Uterus (tissue), 4 donors: Measurements from ENCODE around the gene CD68. TPM values are rescaled to one million over a fixed set of nuclear protein-coding genes. Genes with fewer than 3 reads are reported as not detected.

ENCODE experiments used
- DNase-seq, 2 donors: peaks; one replicate each; pipeline ENCODE4 v3.0.0-alpha.2; 2019 to 2020
- H3K27ac ChIP-seq, 2 donors: fragments of 200-600 bp; sonication (generic); 1 replicate in 1 of 2; 2 replicates in 1 of 2; pipeline ENCODE4 v1.5.1; 2016 to 2018
- H3K27me3 ChIP-seq, 2 donors: fragments of 200-600 bp; sonication (generic); one replicate each; pipeline ENCODE4 v1.5.1; 2018 to 2019; ENCODE audit warnings: control low read depth in 1 of 2
- H3K36me3 ChIP-seq, 2 donors: fragments of 200-600 bp; sonication (generic); one replicate each; pipeline ENCODE4 v1.5.1; 2019; ENCODE audit warnings: control low read depth in 1 of 2
- H3K4me1 ChIP-seq, 2 donors: fragments of 200-600 bp; sonication (generic); one replicate each; pipeline ENCODE4 v1.5.1; 2018 to 2019; ENCODE audit warnings: control low read depth in 1 of 2
- H3K4me3 ChIP-seq, 2 donors: fragments of 200-600 bp; sonication (generic); 1 replicate in 1 of 2; 2 replicates in 1 of 2; pipeline ENCODE4 v1.5.1; 2018 to 2019; ENCODE audit warnings: mild to moderate bottlenecking in 1 of 2
- H3K9me3 ChIP-seq, 2 donors: fragments of 200-600 bp; sonication (generic); one replicate each; pipeline ENCODE4 v1.5.1; 2019; ENCODE audit warnings: control low read depth in 1 of 2
- POLR2A ChIP-seq, 2 donors: fragments of 450-650 bp; IDR thresholded peaks; one replicate each; pipeline ENCODE4 v1.6.1; 2016; ENCODE audit warnings: antibody characterized with exemption in 2 of 2, mild to moderate bottlenecking in 1 of 2, moderate library complexity in 1 of 2
- intact Hi-C: fragments of 100-400 bp; cut with DNase I; formaldehyde crosslinking; loops from one replicate; pipeline ENCODE4 v1.15.1; 2023; ENCODE audit warnings: low total_unique reads
- total RNA-seq, 4 donors: library from RNA; depleted of rRNA in 3 of 4; stranded (reverse); fragments of >200 nt in 3 of 4; gene quantifications; one replicate each; pipeline versions ENCODE4 v1.1.0 to v1.2.4, GENCODE V29; 2014 to 2023
- TF ChIP-seq, protein P1 (sequence below), 4 experiments: fragments of 200-600 bp in 2 of 4; fragments of 450-650 bp in 2 of 4; sonication (generic) in 2 of 4; IDR thresholded peaks; one replicate each; pipeline ENCODE4 v1.5.1; 2016 to 2019; ENCODE audit warnings: antibody characterized with exemption in 4 of 4, mild to moderate bottlenecking in 2 of 4, moderate library complexity in 1 of 4
- donor health status: DM: yes; HTN: yes; CAD: no.

Gene CD68
- total RNA-seq, 4 donors from 2014 or later, result 4.4 to 15.9 (median 7.5) TPM

DNA sequence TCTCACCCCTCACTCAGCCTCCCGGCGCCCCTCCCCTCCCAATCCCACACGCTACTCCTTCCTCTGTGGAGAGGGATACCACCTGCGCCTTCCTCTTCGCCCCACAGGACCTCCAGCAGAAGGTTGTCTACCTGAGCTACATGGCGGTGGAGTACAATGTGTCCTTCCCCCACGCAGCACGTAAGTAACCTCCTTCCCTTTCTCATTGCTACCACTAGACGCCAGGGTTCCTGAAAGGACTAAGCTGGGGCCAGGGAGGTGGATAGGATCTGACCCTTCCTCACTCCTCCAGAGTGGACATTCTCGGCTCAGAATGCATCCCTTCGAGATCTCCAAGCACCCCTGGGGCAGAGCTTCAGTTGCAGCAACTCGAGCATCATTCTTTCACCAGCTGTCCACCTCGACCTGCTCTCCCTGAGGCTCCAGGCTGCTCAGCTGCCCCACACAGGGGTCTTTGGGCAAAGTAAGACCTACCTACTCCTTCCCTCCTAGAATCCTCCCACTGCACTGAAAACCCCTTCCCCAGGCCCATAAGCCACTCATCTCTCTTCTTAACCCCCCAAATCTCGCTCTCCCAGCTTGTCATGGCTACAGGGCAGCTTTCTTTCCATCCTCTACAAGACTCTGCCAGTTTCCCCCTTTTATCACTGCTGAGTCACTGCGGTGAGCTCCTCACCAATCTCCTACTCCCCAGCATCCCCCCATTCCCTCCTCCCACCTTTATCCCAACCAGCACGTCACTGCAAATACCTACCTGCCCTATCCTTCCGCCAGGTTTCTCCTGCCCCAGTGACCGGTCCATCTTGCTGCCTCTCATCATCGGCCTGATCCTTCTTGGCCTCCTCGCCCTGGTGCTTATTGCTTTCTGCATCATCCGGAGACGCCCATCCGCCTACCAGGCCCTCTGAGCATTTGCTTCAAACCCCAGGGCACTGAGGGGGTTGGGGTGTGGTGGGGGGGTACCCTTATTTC lies 1.5 kb downstream of the CD68 start:
- TF ChIP-seq, protein P1, sequence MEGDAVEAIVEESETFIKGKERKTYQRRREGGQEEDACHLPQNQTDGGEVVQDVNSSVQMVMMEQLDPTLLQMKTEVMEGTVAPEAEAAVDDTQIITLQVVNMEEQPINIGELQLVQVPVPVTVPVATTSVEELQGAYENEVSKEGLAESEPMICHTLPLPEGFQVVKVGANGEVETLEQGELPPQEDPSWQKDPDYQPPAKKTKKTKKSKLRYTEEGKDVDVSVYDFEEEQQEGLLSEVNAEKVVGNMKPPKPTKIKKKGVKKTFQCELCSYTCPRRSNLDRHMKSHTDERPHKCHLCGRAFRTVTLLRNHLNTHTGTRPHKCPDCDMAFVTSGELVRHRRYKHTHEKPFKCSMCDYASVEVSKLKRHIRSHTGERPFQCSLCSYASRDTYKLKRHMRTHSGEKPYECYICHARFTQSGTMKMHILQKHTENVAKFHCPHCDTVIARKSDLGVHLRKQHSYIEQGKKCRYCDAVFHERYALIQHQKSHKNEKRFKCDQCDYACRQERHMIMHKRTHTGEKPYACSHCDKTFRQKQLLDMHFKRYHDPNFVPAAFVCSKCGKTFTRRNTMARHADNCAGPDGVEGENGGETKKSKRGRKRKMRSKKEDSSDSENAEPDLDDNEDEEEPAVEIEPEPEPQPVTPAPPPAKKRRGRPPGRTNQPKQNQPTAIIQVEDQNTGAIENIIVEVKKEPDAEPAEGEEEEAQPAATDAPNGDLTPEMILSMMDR (IDR thresholded peaks at IDR 0.05), result no peak
- no peak for TF ChIP-seq POLR2A (IDR thresholded peaks at IDR 0.05)
- intact Hi-C loops, result loop anchor here (10.0 kb wide), 1 partner anchor 226 kb away; the partner anchor contains the start of genes KCTD11 and TMEM95
- Histone ChIP-seq H3K27ac (peak overlapping the region; percentile 76 to 96), H3K4me3 (no peak overlapping the region), H3K27me3 (no peaks in the 10 kb centered on the region), H3K36me3 (no peaks in the 10 kb centered on the region), H3K4me1 (peaks cover 7% of the 10 kb centered on the region in 2 donors), H3K9me3 (no peaks in the 10 kb centered on the region)
- DNase-seq, result no peak

DNA sequence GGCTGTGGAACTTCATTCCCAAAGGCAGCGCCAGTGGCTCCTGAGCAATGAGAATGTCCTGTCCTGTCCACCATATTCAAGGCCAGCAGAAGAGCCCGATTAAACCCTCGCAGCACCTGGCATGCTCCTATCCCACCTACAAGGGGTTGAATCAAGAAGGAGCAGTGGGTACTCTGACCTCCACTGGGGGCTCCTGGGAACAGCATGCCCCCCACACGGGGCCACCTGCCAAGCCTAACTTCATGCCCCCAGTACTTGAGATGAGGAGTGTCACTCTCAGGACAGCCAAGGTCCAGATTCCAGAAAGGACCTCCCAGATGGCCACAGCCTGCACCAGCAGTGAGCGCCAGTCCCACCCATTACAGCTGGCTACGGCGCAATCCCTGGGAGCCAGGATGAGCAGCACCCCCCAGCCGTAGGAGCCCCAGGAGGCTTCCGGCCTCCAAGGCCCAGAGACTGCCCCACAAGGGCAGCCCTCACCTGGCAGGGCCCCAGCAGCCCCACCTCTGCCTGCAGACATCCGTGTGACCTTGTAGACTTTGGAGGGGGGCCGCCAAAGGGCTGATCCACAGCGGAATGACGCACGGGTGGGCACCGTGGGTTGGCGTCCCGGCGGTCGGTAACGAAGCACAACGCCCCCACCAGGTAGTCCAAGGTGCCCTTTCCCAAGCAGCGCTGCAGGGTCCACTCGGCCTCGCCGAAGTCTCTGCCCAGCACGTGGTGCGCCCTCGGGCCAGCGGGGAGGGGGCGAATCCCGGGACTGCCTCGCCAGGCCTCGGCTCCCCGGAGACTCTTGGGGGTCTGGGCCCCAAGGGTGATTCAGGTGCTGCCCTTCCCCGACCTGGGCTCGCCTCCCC lies 3.2 kb downstream of the CD68 start:
- Histone ChIP-seq H3K9me3 (no peaks in the 10 kb centered on the region), H3K36me3 (no peaks in the 10 kb centered on the region), H3K27me3 (no peaks in the 10 kb centered on the region), H3K4me1 (peaks cover 7% of the 10 kb centered on the region in 2 donors), H3K27ac (peak overlapping the region; percentile 96), H3K4me3 (peak overlapping the region; percentile 64 to 66)
- TF ChIP-seq, protein P1 (IDR thresholded peaks at IDR 0.05), result no peak
- TF ChIP-seq POLR2A (IDR thresholded peaks at IDR 0.05), result no peak
- DNase-seq, result peak in 1 of 2 donors; percentile 49
- intact Hi-C loops, result loop anchor here (10.0 kb wide), 1 partner anchor 228 kb away; the partner anchor contains the start of genes KCTD11 and TMEM95

DNA sequence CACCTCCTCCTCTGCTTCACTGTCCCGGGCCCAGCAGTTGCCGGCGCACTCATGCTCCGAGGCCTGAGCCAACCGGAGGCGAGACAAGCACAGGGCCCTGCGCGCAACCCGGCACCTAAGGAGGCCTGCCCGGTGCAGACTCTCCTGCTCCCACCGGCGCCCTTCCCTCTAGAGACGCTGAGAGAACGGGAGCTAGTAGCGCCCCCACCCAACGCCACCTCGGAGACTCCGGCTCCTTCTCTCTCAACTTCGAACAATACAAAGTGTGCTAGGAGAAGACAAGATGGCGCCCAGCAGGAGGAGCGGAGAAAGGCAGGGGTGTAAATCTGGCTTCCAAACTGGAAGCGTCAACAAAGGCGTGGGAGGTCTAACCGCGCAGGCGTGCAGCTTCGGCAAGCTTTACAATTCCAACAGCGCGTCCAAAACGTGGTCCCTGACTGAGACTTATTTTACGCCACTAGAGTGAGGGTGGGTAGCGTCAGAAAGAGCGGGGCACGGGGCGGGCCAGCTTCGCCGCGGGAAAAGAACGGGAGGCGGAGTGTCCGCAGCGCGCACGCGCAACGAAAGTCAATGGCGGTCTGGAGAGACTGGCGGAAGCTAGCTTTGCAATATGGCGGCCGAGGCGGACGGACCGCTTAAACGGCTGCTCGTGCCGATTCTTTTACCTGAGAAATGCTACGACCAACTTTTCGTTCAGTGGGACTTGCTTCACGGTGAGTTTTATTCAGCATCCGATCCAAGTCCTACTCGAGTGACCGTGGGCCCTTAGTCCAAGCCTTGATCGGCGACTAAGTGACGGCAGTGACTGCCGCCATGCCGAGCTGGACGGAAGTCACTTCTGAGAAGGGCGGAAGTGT lies 4.0 kb downstream of the CD68 start, which contains the start of gene MPDU1:
MPDU1 (plus strand) TSS at position 600 of the 857 bp plus-strand sequence; CDS start at position 611, 11 bp downstream.
- peak; percentile 97 to 98 for DNase-seq
- Histone ChIP-seq H3K4me3 (peak within 1 kb of the TSS; percentile 64 to 66), H3K9me3 (no peaks in the 10 kb centered on the region), H3K36me3 (no peaks in the 10 kb centered on the region), H3K27me3 (no peaks in the 10 kb centered on the region), H3K4me1 (peaks cover 7% of the 10 kb centered on the region in 2 donors), H3K27ac (peak within 1 kb of the TSS; percentile 96)
- intact Hi-C loops, result loop anchor here (10.0 kb wide), 1 partner anchor 229 kb away; the partner anchor contains the start of genes KCTD11 and TMEM95
- TF ChIP-seq, protein P1 (IDR thresholded peaks at IDR 0.05), result peak in 2 of 4 experiments; percentile 18 to 27
- peak; percentile 60 to 73 for TF ChIP-seq POLR2A (IDR thresholded peaks at IDR 0.05)

DNA sequence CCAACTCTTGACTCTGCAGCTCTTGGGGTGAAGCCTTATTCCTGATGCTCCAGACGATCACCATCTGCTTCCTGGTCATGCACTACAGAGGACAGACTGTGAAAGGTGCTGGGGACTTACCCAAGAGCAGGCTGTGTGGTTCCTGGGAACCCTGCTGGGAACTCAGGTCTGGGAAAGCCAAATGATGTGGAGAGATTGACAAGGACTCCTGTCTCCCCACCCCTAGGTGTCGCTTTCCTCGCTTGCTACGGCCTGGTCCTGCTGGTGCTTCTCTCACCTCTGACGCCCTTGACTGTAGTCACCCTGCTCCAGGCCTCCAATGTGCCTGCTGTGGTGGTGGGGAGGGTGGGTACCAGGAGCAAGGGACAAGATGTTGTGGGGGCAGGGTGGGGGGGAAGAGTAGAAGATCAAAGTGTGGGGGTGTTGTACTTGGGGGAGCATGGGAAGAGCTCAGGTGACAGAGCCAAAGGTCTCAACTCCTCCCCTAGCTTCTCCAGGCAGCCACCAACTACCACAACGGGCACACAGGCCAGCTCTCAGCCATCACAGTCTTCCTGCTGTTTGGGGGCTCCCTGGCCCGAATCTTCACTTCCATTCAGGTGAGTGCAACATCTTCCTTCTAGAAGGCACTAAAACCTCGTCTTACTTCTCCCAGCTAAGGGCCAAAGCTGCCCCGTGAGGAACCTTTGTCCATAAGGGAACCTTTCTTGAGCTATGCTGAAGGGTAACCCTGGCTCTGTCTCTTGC lies 7.4 kb downstream of the CD68 start:
- Histone ChIP-seq H3K4me1 (peaks cover 7 to 11% of the 10 kb centered on the region in 2 donors), H3K27ac (peak overlapping the region; percentile 82 to 85), H3K9me3 (no peaks in the 10 kb centered on the region), H3K27me3 (no peaks in the 10 kb centered on the region), H3K4me3 (no peak overlapping the region), H3K36me3 (no peaks in the 10 kb centered on the region)
- DNase-seq, result no peak
- TF ChIP-seq POLR2A (IDR thresholded peaks at IDR 0.05), result no peak
- TF ChIP-seq, protein P1 (IDR thresholded peaks at IDR 0.05), result no peak
- intact Hi-C loops, result loop anchor here (10.0 kb wide), 1 partner anchor 232 kb away; the partner anchor contains the start of genes KCTD11 and TMEM95
